Spleen (tissue), 7 donors: ENCODE results near the gene SLC45A1.

Source experiments
- CTCF ChIP-seq, 11 experiments: fragments of 200-600 bp in 7 of 11; fragments of 450-650 bp in 4 of 11; sonication (generic) in 4 of 11; IDR thresholded peaks in 8 of 11; conservative IDR thresholded peaks in 3 of 11; 1 replicate in 7 of 11; 2 replicates in 4 of 11; pipeline versions ENCODE4 v1.4.0 to v1.8.0; 2016 to 2021; ENCODE audit warnings: antibody characterized with exemption in 11 of 11, inconsistent platforms in 4 of 11, mild to moderate bottlenecking in 1 of 11
- POLR2AphosphoS5 ChIP-seq, 3 donors: sonication (generic); formaldehyde crosslinking; IDR thresholded peaks; one replicate each; pipeline ENCODE4 v1.5.1; 2017; ENCODE audit warnings: antibody characterized with exemption in 3 of 3
- donor health status: DM: no; HTN: no; CAD: no; lungs with moderate emphysema.
- donor health status: DM: no; HTN: no; CAD: no.
- donor health status: DM: no; HTN: no; CAD: no.

GRCh38 chr1:8382051-8382505 is 64.2 kb downstream of the SLC45A1 start:
- no peak for TF ChIP-seq CTCF (IDR thresholded peaks at IDR 0.05 in 8 of 11, conservative IDR thresholded peaks at IDR 0.05 in 3 of 11)
- TF ChIP-seq POLR2AphosphoS5 (IDR thresholded peaks at IDR 0.05) = peak in 1 of 3 donors; percentile 28
